ENCODE data around the gene GAL3ST2. TPM values are rescaled to one million over a fixed set of nuclear protein-coding genes. Genes with fewer than 3 reads are reported as not detected.
"Not testable (repeated sequence)": the region's sequence is repeated elsewhere in the genome, so short reads cannot be mapped to it uniquely, and the experiment has no call there.

The GAL3ST2 gene
- total RNA-seq, 2 experiments from 2014 or later = 0.21 to 0.25 TPM

- CTCF ChIA-PET = no interaction called here
Observed at GRCh38 chr2:241743620-241744019, 33.0 kb upstream of the GAL3ST2 start.

GRCh38 chr2:241744028-241744754 is 32.4 kb upstream of the GAL3ST2 start:
- ChIA-PET POLR2A (interaction anchor here (1.1 kb wide), 1 partner anchor 123 kb away, joined by 3 read pairs; no protein-coding TSS in a partner anchor), CTCF (interaction anchor here (0.6 kb wide), 1 partner anchor 12 kb away, joined by 3 read pairs; no protein-coding TSS in a partner anchor)

More at GRCh38 chr2:241743620-241744019, 33.0 kb upstream of the GAL3ST2 start:
- POLR2A ChIA-PET = interaction anchor here (1.1 kb wide), 1 partner anchor 124 kb away, joined by 3 read pairs; no protein-coding TSS in a partner anchor

GRCh38 chr2:241745276-241745675 is 31.3 kb upstream of the GAL3ST2 start:
- ChIA-PET POLR2A (no interaction called here), CTCF (interaction anchor here (0.7 kb wide), 1 partner anchor 18 kb away, joined by 3 read pairs; no protein-coding TSS in a partner anchor)

GRCh38 chr2:241746084-241746483 is 30.5 kb upstream of the GAL3ST2 start:
- POLR2A ChIA-PET = no interaction called here
- CTCF ChIA-PET = interaction anchor here (1.0 kb wide), 1 partner anchor 11 kb away, joined by 3 read pairs; the partner anchor contains the start of gene D2HGDH

- POLR2A ChIA-PET = no interaction called here
- CTCF ChIA-PET = no interaction called here
Observed at GRCh38 chr2:241748468-241749256, 28.0 kb upstream of the GAL3ST2 start.

GRCh38 chr2:241750076-241750840 is 26.4 kb upstream of the GAL3ST2 start:
- POLR2A ChIA-PET = interaction anchor here (0.5 kb wide), 1 partner anchor 557 kb away, joined by 9 read pairs; no protein-coding TSS in a partner anchor
- CTCF ChIA-PET = no interaction called here

- POLR2A ChIA-PET = no interaction called here
- CTCF ChIA-PET = no interaction called here
Observed at GRCh38 chr2:241751152-241751551, 25.5 kb upstream of the GAL3ST2 start.

- ChIA-PET CTCF (no interaction called here), POLR2A (no interaction called here)
Observed at GRCh38 chr2:241751776-241752175, 24.8 kb upstream of the GAL3ST2 start.

GRCh38 chr2:241752253-241752652 is 24.4 kb upstream of the GAL3ST2 start:
- POLR2A ChIA-PET = no interaction called here
- CTCF ChIA-PET = no interaction called here

- CTCF ChIA-PET = no interaction called here
Observed at GRCh38 chr2:241752689-241753276, 23.8 kb upstream of the GAL3ST2 start.

GRCh38 chr2:241753493-241753892 is 23.1 kb upstream of the GAL3ST2 start:
- POLR2A ChIA-PET = no interaction called here
- CTCF ChIA-PET = no interaction called here

More at GRCh38 chr2:241752689-241753276, 23.8 kb upstream of the GAL3ST2 start:
- POLR2A ChIA-PET = no interaction called here

- ChIA-PET CTCF (no interaction called here), POLR2A (no interaction called here)
Observed at GRCh38 chr2:241754042-241754441, 22.6 kb upstream of the GAL3ST2 start.

GRCh38 chr2:241755166-241755565 is 21.5 kb upstream of the GAL3ST2 start:
- CTCF ChIA-PET = no interaction called here
- POLR2A ChIA-PET = no interaction called here

GRCh38 chr2:241755777-241756176 is 20.8 kb upstream of the GAL3ST2 start:
- ChIA-PET CTCF (no interaction called here), POLR2A (no interaction called here)

GRCh38 chr2:241759067-241759807 is 17.4 kb upstream of the GAL3ST2 start:
- ChIA-PET POLR2A (no interaction called here), CTCF (interaction anchor here (0.6 kb wide), 1 partner anchor 565 kb away, joined by 3 read pairs; no protein-coding TSS in a partner anchor)

GRCh38 chr2:241759893-241760292 is 16.7 kb upstream of the GAL3ST2 start:
- CTCF ChIA-PET, POLR2A ChIA-PET: not testable (repeated sequence)

- ChIA-PET CTCF (no interaction called here), POLR2A (no interaction called here)
Observed at GRCh38 chr2:241760301-241760771, 16.3 kb upstream of the GAL3ST2 start.

- CTCF ChIA-PET = interaction anchor here (0.7 to 2.3 kb wide), 7 partner anchors 10 to 548 kb away, joined by 3 to 13 read pairs (median 5); partner anchors contain the start of gene ING5
- POLR2A ChIA-PET = interaction anchor here (0.6 to 2.3 kb wide), 8 partner anchors 16 to 105 kb away, joined by 3 to 17 read pairs (median 6); partner anchors contain the start of gene D2HGDH
Observed at GRCh38 chr2:241762321-241762932, 14.2 kb upstream of the GAL3ST2 start.

All from activated CD8-positive, alpha-beta memory T cell treated with anti-CD3 and anti-CD28 coated beads for 36 hours (primary cell).